Skeletal muscle tissue (tissue), 4 donors: ENCODE measurements around the gene MSI2. TPM values are rescaled to one million over a fixed set of nuclear protein-coding genes. Genes with fewer than 3 reads are reported as not detected.

Experiments
- H3K27ac ChIP-seq: one replicate; pipeline ENCODE4 v1.7.0; 2013; ENCODE audit warnings: mild to moderate bottlenecking, low read depth, low read length, inconsistent platforms
- H3K27me3 ChIP-seq, 3 donors: one replicate each; pipeline ENCODE4 v1.7.0; 2013; ENCODE audit warnings: low read length in 3 of 3; ENCODE audit not compliant: control insufficient read depth in 3 of 3, insufficient read depth in 3 of 3
- H3K36me3 ChIP-seq, 3 donors: one replicate each; pipeline ENCODE4 v1.7.0; 2013; ENCODE audit warnings: low read length in 3 of 3; ENCODE audit not compliant: control insufficient read depth in 3 of 3, insufficient read depth in 3 of 3
- H3K4me1 ChIP-seq, 3 donors: one replicate each; pipeline ENCODE4 v1.7.0; 2013; ENCODE audit warnings: low read length in 3 of 3, mild to moderate bottlenecking in 3 of 3; ENCODE audit not compliant: control insufficient read depth in 3 of 3, insufficient read depth in 3 of 3
- H3K4me3 ChIP-seq, 3 donors: one replicate each; pipeline ENCODE4 v1.7.0; 2013; ENCODE audit warnings: low read length in 3 of 3
- H3K9ac ChIP-seq, 3 donors: one replicate each; pipeline ENCODE4 v1.7.0; 2013; ENCODE audit warnings: low read length in 3 of 3, mild to moderate bottlenecking in 3 of 3, moderate library complexity in 2 of 3, low read depth in 1 of 3
- H3K9me3 ChIP-seq, 3 donors: one replicate each; pipeline ENCODE4 v1.7.0; 2013; ENCODE audit warnings: low read length in 3 of 3; ENCODE audit not compliant: control insufficient read depth in 3 of 3
- total RNA-seq: library from RNA; depleted of rRNA; stranded (reverse); fragments of >200 nt; gene quantifications from one replicate; pipeline ENCODE4 v1.2.3, GENCODE V29; 2014
- donor health status: Osteomylitis.

MSI2 gene
- total RNA-seq, 1 donor from 2014 or later = 20.4 TPM

DNA sequence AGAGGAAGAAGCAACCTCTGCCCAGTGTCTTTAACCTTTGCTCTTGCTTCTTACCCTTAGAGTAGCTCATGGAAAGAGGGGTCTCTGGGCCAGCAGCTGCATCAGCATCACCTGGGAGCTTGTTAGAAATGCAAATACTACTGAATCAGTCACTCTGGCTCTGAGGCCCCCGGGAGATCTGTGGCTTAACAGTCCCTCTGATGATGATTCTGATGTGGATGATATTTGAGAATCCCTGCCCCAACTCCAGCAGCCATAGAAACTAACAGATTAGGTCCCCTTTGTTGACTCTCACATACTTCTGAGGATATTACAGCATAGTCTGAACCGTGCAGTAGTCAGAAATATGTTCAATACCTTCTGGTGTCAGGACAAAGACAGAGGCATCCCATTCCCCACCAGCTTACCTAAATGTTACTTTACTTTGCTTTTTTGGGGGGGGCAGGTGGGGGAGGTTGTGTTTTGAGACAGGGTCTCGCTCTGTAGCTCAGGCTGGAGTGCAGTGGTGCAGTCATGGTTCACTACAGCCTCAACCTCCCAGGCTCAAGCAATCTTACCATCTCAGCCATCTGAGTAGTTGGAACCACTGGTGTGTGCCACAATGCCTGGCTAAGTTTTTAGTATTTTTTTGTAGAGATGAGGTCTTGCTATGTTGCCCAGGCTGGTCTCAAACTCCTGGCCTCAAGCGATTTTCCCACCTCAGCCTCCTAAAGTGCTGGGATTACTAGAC is 268.7 kb downstream of the MSI2 start:
- H3K4me1 ChIP-seq = peaks cover 11 to 41% (median 28%) of the 10 kb centered on the region in 3 donors
- no peaks in the 10 kb centered on the region for H3K9me3 ChIP-seq
- no peaks in the 10 kb centered on the region for H3K36me3 ChIP-seq
- peak overlapping the region in 1 of 3 donors; percentile 12 for H3K4me3 ChIP-seq
- no peak overlapping the region for H3K27ac ChIP-seq
- no peaks in the 10 kb centered on the region for H3K27me3 ChIP-seq
- no peak overlapping the region for H3K9ac ChIP-seq

DNA sequence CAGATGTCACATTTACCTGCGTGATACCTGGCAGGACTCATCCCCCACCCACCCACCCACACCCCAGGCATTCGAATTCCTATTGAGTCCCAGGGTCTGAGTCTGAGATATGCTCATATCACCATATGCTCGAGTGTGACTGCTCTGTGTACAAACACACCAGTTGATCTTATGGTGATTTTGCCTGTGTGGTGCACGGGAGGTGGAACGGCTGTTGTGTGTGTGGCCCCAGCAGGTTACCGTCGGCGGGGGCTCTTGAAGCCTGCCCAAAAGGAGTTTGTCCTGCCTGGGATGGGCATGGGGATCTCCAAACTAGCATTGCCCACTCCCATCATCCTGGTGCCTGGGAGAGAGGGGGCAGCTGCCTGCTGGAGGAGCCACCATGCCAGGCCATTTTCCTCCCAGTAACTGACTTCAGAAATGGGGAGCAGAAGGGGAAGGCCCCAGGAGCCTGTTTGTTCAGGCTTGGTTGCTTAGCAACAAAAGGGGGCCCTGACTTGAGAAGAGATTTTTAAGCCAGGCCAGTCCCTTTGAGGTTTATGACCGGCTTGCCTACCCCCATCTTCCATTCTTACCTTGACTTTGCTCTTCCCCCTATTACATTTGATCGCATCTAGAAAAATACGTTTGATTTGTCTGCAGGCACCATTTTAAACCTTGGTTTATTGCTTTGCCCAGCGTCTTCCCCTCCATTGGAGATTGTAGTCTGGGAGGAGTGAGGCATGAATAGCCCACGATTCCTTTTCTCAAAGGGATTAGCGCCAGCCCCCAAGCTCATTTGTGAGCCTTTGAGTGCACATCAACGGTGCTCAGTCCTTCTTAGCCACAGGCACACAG is 271.1 kb downstream of the MSI2 start:
- Histone ChIP-seq H3K9me3 (no peaks in the 10 kb centered on the region), H3K27ac (no peak overlapping the region), H3K4me1 (peaks cover 3 to 25% (median 16%) of the 10 kb centered on the region in 3 donors), H3K27me3 (no peaks in the 10 kb centered on the region), H3K4me3 (no peak overlapping the region), H3K9ac (no peak overlapping the region), H3K36me3 (peaks cover 0 to 2% (median 0%) of the 10 kb centered on the region in 3 donors)

DNA sequence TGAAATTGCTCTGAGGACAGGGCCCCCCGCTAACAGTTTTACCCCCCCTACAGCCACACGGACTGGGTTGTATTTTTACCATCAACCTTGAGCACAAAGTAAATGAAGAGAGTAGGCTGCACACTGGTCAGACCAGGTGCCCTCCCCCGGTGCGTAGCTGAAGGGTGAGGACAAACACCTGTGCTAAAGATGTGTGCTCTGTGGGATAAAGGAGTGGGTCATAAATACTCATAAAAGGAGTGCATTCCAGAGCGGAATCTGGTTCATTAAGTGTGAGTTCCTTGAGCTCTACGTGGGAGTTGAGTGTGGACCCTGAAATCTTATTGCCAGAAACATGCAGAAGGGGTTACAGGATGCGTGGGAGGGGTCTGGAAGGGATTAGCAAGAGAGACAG is 271.7 kb downstream of the MSI2 start:
- Histone ChIP-seq H3K9me3 (no peaks in the 10 kb centered on the region), H3K4me3 (no peak overlapping the region), H3K27me3 (no peaks in the 10 kb centered on the region), H3K36me3 (peaks cover 0 to 6% (median 2%) of the 10 kb centered on the region in 3 donors), H3K27ac (no peak overlapping the region), H3K9ac (no peak overlapping the region), H3K4me1 (peaks cover 0 to 24% (median 12%) of the 10 kb centered on the region in 3 donors)

DNA sequence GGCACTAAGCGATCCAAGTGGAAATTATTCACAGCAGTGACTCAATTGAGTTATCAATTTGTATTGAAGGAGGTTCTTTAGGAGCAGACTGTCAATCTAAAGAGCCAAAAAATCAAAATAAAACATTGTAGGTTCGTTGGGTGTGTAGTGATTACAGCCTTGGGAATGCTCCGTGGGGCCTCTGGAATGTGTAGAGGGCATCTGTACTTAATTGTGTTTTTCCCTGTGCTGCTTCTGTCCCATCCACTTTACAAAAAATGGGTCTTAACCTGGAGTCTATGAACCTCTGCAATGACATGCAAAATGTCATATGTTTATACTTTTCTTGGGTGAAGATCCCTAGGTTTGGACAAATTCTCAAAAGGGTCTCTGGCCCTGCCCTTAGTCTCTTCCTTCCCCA is 273.7 kb downstream of the MSI2 start:
- no peak overlapping the region for H3K4me3 ChIP-seq
- H3K4me1 ChIP-seq = peaks cover 0 to 18% (median 6%) of the 10 kb centered on the region in 3 donors
- H3K9me3 ChIP-seq = no peaks in the 10 kb centered on the region
- H3K27me3 ChIP-seq = no peaks in the 10 kb centered on the region
- no peak overlapping the region for H3K27ac ChIP-seq
- H3K9ac ChIP-seq = no peak overlapping the region
- peaks cover 0 to 7% (median 4%) of the 10 kb centered on the region in 3 donors for H3K36me3 ChIP-seq

DNA sequence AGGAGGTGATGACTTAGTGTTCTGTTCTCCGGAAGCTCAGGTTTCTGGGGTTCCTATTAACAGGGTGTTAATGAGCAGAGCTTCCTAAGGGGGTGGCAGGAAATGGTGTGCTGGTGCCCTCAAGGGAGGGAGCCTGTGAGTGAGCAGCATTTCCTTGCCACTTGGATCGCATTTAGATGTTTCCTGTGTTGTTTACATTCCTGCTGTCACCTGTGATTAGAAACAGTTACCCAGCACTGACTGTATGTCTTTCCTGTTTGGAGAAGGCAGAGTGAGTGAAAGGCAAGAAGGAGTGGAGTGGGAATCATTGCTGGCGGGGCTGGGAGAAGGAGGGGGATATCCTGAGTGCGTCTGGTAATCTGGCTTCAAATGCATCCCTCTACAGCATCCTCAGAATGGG is 274.2 kb downstream of the MSI2 start:
- Histone ChIP-seq H3K4me3 (no peak overlapping the region), H3K4me1 (peaks cover 0 to 21% (median 10%) of the 10 kb centered on the region in 3 donors), H3K9me3 (no peaks in the 10 kb centered on the region), H3K27ac (no peak overlapping the region), H3K9ac (no peak overlapping the region), H3K27me3 (no peaks in the 10 kb centered on the region), H3K36me3 (peaks cover 0 to 7% (median 4%) of the 10 kb centered on the region in 3 donors)

DNA sequence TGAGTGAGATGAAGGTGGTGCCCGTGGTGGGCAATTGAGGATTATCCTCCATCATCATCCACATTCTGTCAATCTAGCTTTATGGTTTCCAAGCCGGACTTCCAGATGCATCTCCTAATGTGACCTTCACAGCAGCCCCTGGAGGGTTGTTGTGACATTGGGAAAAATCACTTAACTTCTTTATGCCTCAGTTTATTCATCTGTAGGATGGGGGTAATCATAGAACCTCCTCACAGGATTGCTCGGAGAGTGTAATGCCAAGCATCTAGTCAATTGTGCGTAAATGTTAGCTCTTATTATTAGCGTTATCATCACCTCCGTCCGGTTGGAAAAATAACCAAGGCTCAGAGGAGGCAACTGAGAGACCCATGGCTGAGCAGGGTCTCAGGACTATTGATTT is 274.8 kb downstream of the MSI2 start:
- Histone ChIP-seq H3K4me3 (no peak overlapping the region), H3K27me3 (no peaks in the 10 kb centered on the region), H3K36me3 (peaks cover 0 to 7% (median 4%) of the 10 kb centered on the region in 3 donors), H3K27ac (no peak overlapping the region), H3K9ac (no peak overlapping the region), H3K4me1 (peaks cover 0 to 22% (median 10%) of the 10 kb centered on the region in 3 donors), H3K9me3 (no peaks in the 10 kb centered on the region)

DNA sequence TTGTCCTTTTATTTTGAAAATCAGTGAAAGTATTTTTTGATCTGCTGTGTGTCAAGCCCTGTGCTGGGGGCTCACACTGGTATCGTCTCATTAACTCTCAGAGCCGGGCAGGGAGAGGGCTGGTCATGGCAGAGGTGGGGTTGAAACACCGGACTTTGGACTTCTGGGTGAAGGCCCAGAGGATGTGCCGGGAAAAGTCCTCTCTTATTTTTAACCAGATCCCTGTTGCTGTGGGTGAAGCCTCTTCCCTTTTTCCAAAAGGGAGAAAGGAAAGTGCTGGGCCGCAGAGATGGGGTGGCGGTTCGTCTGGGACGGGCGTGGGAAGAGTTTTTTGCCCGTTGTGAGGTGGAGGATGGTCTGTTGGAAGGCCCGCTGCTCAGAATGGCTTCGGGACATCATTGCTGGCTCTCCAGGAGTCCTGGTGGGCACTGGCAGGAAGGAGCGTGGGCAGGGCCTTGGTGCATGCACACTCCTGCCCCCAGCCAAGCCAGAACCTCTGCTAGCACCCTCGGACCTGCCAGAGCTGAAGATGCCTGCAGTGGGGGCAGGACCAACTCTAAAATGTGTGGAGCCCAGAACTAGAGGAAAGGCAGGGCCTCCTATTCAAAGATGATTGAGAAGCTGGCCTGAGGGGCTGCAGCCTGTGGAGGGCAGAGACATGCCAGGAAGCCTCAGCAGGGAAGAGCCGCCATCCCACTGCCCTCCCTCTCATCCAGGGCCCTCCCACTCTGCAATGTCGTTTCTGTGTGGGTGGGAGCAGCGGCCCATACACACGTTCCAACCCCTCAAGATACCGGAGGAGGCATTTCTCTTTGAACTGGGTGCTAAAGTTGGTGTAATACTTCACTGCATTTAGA is 275.6 kb downstream of the MSI2 start:
- no peak overlapping the region for H3K4me3 ChIP-seq
- H3K9ac ChIP-seq = no peak overlapping the region
- H3K36me3 ChIP-seq = peaks cover 0 to 7% (median 4%) of the 10 kb centered on the region in 3 donors
- no peaks in the 10 kb centered on the region for H3K27me3 ChIP-seq
- H3K27ac ChIP-seq = no peak overlapping the region
- no peaks in the 10 kb centered on the region for H3K9me3 ChIP-seq
- peaks cover under 1 to 26% (median 10%) of the 10 kb centered on the region in 3 donors for H3K4me1 ChIP-seq

DNA sequence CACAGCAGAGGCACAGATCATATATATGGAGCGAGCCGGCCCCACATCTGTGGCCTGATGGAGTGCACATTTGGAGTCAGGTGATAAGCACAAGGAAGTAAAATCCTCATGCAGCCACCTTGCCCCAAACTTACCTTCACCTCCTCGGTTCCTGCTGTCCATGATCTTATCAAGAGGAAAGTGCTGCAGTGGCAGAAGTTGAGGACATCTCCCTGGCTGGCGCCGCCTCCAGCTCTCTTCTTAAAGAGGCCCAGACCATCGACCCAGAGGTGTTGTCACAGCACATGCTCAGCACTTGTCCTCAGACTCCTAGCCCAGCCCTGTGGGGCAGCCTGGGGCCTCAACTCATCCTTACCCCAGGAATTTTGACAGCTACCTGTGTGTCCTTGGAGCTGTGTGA is 276.2 kb downstream of the MSI2 start:
- Histone ChIP-seq H3K27ac (no peak overlapping the region), H3K36me3 (peaks cover 0 to 7% (median 4%) of the 10 kb centered on the region in 3 donors), H3K4me3 (no peak overlapping the region), H3K9me3 (no peaks in the 10 kb centered on the region), H3K9ac (no peak overlapping the region), H3K27me3 (no peaks in the 10 kb centered on the region), H3K4me1 (peaks cover 3 to 30% (median 14%) of the 10 kb centered on the region in 3 donors)

DNA sequence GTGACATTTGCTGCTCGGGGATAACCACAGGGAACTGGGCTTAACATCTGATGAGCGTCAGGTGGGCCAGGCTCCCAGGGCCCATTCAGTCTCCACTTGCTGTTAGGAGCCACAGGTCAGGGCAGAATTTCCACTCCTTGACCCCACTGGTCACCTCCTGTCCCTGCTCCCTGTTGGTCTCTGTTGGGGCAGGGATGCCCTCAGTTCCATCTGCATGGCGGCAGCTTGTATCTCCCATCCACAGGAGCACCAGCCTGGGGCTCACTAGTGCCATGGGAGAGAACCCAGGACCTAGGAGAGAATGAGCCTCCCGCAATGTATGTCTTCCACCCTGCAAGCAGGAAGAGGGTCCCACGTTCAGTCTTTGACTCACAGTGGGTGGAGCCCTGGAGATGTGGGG is 276.6 kb downstream of the MSI2 start:
- no peaks in the 10 kb centered on the region for H3K27me3 ChIP-seq
- no peak overlapping the region for H3K4me3 ChIP-seq
- no peaks in the 10 kb centered on the region for H3K9me3 ChIP-seq
- H3K4me1 ChIP-seq = peaks cover 3 to 32% (median 18%) of the 10 kb centered on the region in 3 donors
- no peak overlapping the region for H3K27ac ChIP-seq
- peaks cover 0 to 7% (median 4%) of the 10 kb centered on the region in 3 donors for H3K36me3 ChIP-seq
- no peak overlapping the region for H3K9ac ChIP-seq
